ENCODE results near the gene IL17RC.

DNA sequence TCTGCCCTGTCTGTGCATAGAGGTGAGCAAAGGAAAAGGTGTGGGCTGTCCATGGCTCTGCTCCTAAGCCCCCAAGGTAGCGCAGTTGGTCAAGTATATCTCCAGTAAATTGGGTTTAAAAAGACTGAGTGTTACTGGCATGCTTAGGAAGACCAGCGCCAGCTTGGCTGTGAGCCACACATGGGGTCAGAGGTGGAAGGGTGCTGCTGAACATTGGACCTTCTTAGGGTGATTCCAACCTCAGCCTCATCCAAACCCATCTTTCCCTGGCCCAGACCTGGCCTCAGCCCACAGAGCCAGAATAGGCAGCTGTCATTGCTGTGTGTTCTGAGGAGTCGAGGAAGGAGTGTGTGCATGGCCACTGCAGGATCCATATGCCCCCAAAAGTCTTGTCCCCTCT is 8.6 kb upstream of the IL17RC start:
- TF ChIP-seq CTCF (IDR thresholded peaks at IDR 0.05) (no peak), POLR2A (IDR thresholded peaks at IDR 0.05) (no peak)

All from esophagus squamous epithelium (tissue), 4 donors.